Activated CD4-positive, alpha-beta memory T cell treated with anti-CD3 and anti-CD28 coated beads, Interleukin-2, amount 10 ng/mL, durations not matched to agents 7 days and 5 days (primary cell): ENCODE measurements around the gene SYNPR. TPM values are rescaled to one million over a fixed set of nuclear protein-coding genes. Genes with fewer than 3 reads are reported as not detected.

ENCODE experiments used
- CTCF ChIA-PET: fragments of 350-600 bp; sonication (Branson Sonifier 250); formaldehyde crosslinking; loops from one replicate; lab custom pipeline; 2021; ENCODE audit warnings: antibody characterized with exemption, inconsistent platforms; lab: Charles Lee
- POLR2A ChIA-PET: fragments of 350-600 bp; sonication (Branson Sonifier 250); formaldehyde crosslinking; loops from one replicate; lab custom pipeline; 2021; ENCODE audit warnings: antibody characterized with exemption; lab: Charles Lee
- DNase-seq: peaks from one replicate; pipeline ENCODE4 v3.0.0-alpha.2; 2020
- H3K27ac Mint-ChIP-seq: one replicate; pipeline ENCODE4 v1.8.0; 2021; ENCODE audit warnings: mild to moderate bottlenecking, mixed read lengths
- H3K27me3 Mint-ChIP-seq: one replicate; pipeline ENCODE4 v1.8.0; 2021; ENCODE audit warnings: mixed read lengths
- H3K36me3 Mint-ChIP-seq: one replicate; pipeline ENCODE4 v1.8.0; 2021; ENCODE audit warnings: low read depth, mixed read lengths
- H3K4me1 Mint-ChIP-seq: one replicate; pipeline ENCODE4 v1.8.0; 2021; ENCODE audit warnings: mixed read lengths
- H3K4me3 Mint-ChIP-seq: one replicate; pipeline ENCODE4 v1.8.0; 2021; ENCODE audit warnings: mild to moderate bottlenecking, mixed read lengths
- H3K9me3 Mint-ChIP-seq: one replicate; pipeline ENCODE4 v1.8.0; 2021; ENCODE audit warnings: mixed read lengths
- total RNA-seq, 2 experiments: library from RNA; stranded (reverse); gene quantifications; one replicate each; pipeline ENCODE4 v1.2.3, GENCODE V29; 2021

SYNPR gene
- total RNA-seq, 2 experiments from 2014 or later: not detected

DNA sequence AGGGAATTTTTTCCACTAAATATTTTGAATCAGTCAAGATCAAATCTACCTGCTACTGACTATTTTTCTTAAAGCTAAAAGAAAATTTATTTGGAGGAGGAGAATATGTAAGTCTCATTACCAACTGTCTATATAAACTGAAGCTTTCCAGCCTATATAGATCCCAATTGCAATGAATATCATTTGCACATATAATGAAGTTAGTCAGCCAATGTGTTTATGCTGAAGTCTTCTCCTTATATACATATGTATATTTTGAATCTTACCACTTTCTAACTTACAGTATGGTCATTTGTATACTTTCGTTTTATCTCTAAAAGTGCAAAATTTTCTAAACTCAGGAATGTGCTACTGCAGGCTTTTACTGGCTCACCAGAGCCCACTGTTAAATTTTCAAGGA lies 136.5 kb downstream of the SYNPR start:
- ChIA-PET POLR2A (no interaction called here), CTCF (no interaction called here)
- no peaks in the 10 kb centered on the region for H3K9me3 Mint-ChIP-seq
- H3K4me1 Mint-ChIP-seq: no peaks in the 10 kb centered on the region
- H3K36me3 Mint-ChIP-seq: no peaks in the 10 kb centered on the region
- no peak for DNase-seq
- H3K27ac Mint-ChIP-seq: no peak overlapping the region
- no peak overlapping the region for H3K4me3 Mint-ChIP-seq
- H3K27me3 Mint-ChIP-seq: no peaks in the 10 kb centered on the region

DNA sequence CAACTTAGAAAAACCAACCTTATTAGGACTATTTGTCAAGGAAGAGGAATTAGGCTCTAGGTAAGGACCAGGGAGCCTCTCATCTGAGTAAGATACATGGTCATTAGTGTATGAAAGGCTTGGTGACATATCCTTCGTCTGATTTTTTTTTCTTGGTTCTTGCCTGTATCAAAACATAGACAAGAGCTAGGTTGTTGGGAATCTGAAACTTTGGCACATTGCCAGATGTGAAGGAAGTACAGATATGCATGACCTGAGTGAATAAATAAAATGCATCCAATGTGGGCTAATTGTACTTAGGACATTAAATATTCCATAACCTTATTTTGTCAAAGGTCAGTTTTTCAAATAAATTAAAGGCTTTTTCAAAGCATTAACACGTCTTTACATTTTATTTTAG lies 151.8 kb downstream of the SYNPR start:
- no peaks in the 10 kb centered on the region for H3K27me3 Mint-ChIP-seq
- ChIA-PET CTCF (no interaction called here), POLR2A (no interaction called here)
- H3K9me3 Mint-ChIP-seq: no peaks in the 10 kb centered on the region
- no peak for DNase-seq
- no peak overlapping the region for H3K4me3 Mint-ChIP-seq
- no peak overlapping the region for H3K27ac Mint-ChIP-seq
- no peaks in the 10 kb centered on the region for H3K4me1 Mint-ChIP-seq
- H3K36me3 Mint-ChIP-seq: no peaks in the 10 kb centered on the region

- Mint-ChIP-seq H3K4me1 (no peaks in the 10 kb centered on the region), H3K9me3 (no peaks in the 10 kb centered on the region), H3K36me3 (no peaks in the 10 kb centered on the region), H3K27ac (no peak overlapping the region), H3K4me3 (no peak overlapping the region), H3K27me3 (no peaks in the 10 kb centered on the region)
- POLR2A ChIA-PET: no interaction called here
- CTCF ChIA-PET: no interaction called here
- DNase-seq: no peak
Observed at GRCh38 chr3:63430875-63431274, 152.8 kb downstream of the SYNPR start.

DNA sequence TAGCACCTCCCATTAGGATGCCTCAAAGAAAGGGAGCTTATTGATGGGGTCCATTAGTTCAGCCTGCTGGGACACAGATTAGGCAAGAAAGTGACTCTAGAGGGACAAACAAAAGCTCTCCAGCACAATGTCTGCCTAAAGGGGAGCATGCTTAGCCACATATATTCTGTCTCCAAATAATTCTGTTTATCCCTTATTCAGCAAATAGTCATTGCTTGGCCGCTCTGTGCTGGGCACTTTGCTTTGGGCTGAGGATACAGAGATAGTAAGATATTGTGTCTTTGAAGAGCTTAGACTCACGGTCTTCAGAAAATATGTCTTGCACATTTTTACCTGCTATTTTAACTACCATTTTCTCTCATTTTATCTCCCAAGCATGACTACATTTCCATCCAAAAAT lies 159.8 kb downstream of the SYNPR start:
- H3K27me3 Mint-ChIP-seq: no peaks in the 10 kb centered on the region
- POLR2A ChIA-PET: no interaction called here
- no peaks in the 10 kb centered on the region for H3K9me3 Mint-ChIP-seq
- DNase-seq: no peak
- H3K27ac Mint-ChIP-seq: no peak overlapping the region
- no peak overlapping the region for H3K4me3 Mint-ChIP-seq
- H3K36me3 Mint-ChIP-seq: no peaks in the 10 kb centered on the region
- no peaks in the 10 kb centered on the region for H3K4me1 Mint-ChIP-seq
- CTCF ChIA-PET: no interaction called here

GRCh38 chr3:63438826-63439371 lies 160.8 kb downstream of the SYNPR start:
- Mint-ChIP-seq H3K4me3 (no peak overlapping the region), H3K36me3 (no peaks in the 10 kb centered on the region), H3K27me3 (no peaks in the 10 kb centered on the region), H3K9me3 (no peaks in the 10 kb centered on the region), H3K4me1 (no peaks in the 10 kb centered on the region), H3K27ac (no peak overlapping the region)
- no peak for DNase-seq
- POLR2A ChIA-PET: no interaction called here
- CTCF ChIA-PET: no interaction called here

DNA sequence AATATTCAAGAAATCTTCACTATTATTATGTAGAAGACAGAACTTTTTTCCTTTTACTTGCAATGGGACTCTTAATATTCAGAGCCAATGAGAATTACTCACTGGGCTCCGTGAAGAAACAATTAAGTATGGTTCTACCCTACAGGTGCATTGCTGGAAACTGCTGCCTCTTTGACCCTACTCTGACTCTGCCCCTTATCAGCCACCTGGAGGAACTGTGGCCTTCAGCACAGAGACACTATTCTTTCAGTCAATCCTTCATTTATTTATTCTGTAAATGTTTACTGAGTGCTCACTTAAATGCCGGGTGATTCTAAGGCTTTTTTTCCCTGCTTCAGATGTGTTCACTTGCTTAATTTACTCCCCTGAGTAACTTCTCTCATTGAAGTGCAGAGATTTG lies 163.2 kb downstream of the SYNPR start:
- ChIA-PET CTCF (no interaction called here), POLR2A (no interaction called here)
- no peaks in the 10 kb centered on the region for H3K27me3 Mint-ChIP-seq
- no peak for DNase-seq
- H3K36me3 Mint-ChIP-seq: no peaks in the 10 kb centered on the region
- no peak overlapping the region for H3K4me3 Mint-ChIP-seq
- no peak overlapping the region for H3K27ac Mint-ChIP-seq
- H3K4me1 Mint-ChIP-seq: no peaks in the 10 kb centered on the region
- H3K9me3 Mint-ChIP-seq: no peaks in the 10 kb centered on the region

DNA sequence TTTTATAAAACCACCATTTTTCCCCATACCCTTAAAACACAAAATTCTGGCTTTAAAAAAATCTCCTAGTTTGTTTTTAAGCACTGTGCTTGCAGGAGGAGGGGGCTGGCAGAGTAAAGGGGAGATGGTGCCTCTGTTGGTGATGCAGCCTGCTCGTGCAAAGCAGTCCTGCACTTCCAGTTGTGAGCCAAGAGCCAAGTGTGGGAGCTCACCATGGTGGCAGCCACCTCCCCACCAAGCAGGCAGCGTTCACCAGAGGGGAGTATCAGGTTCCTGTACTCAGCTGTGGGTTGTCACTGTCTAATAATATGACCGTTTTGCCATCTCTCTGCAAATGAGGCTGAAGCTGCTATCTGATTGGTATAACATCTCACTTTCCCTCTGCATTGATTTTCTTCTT lies 164.8 kb downstream of the SYNPR start:
- ChIA-PET CTCF (no interaction called here), POLR2A (no interaction called here)
- DNase-seq: no peak
- H3K27me3 Mint-ChIP-seq: no peaks in the 10 kb centered on the region
- no peaks in the 10 kb centered on the region for H3K9me3 Mint-ChIP-seq
- no peaks in the 10 kb centered on the region for H3K36me3 Mint-ChIP-seq
- H3K4me1 Mint-ChIP-seq: no peaks in the 10 kb centered on the region
- no peak overlapping the region for H3K27ac Mint-ChIP-seq
- H3K4me3 Mint-ChIP-seq: no peak overlapping the region

GRCh38 chr3:63450023-63450422 lies 171.9 kb downstream of the SYNPR start:
- CTCF ChIA-PET: no interaction called here
- POLR2A ChIA-PET: no interaction called here
- Mint-ChIP-seq H3K9me3 (no peaks in the 10 kb centered on the region), H3K27me3 (no peaks in the 10 kb centered on the region), H3K4me1 (no peaks in the 10 kb centered on the region), H3K4me3 (no peak overlapping the region), H3K36me3 (no peaks in the 10 kb centered on the region), H3K27ac (no peak overlapping the region)
- no peak for DNase-seq

GRCh38 chr3:63450634-63451363 lies 172.7 kb downstream of the SYNPR start:
- Mint-ChIP-seq H3K9me3 (no peaks in the 10 kb centered on the region), H3K4me1 (no peaks in the 10 kb centered on the region), H3K27me3 (no peaks in the 10 kb centered on the region), H3K36me3 (no peaks in the 10 kb centered on the region), H3K4me3 (no peak overlapping the region), H3K27ac (no peak overlapping the region)
- POLR2A ChIA-PET: no interaction called here
- DNase-seq: no peak
- CTCF ChIA-PET: no interaction called here

DNA sequence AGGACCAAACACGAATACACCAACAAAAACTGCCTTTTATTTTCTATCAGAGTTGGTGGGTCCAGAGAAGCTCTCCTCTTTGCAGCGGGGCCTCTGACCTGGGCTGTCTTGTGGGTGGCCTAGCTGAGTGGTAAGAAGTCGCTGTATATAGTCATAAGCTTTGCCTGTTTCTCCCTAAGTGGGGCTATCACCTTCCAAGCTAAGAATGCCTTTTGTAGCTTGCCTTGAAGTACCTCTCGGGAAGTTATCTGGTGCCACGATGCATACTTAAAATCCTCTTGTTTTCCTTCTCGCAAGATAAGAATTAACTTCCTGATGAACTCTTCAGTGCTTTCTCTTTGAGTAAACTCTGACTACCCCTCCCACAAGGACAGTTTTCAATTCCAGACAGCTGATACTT lies 178.8 kb downstream of the SYNPR start:
- H3K27ac Mint-ChIP-seq: no peak overlapping the region
- no peaks in the 10 kb centered on the region for H3K27me3 Mint-ChIP-seq
- ChIA-PET CTCF (no interaction called here), POLR2A (no interaction called here)
- DNase-seq: no peak
- H3K9me3 Mint-ChIP-seq: no peaks in the 10 kb centered on the region
- no peaks in the 10 kb centered on the region for H3K36me3 Mint-ChIP-seq
- H3K4me1 Mint-ChIP-seq: no peaks in the 10 kb centered on the region
- no peak overlapping the region for H3K4me3 Mint-ChIP-seq

DNA sequence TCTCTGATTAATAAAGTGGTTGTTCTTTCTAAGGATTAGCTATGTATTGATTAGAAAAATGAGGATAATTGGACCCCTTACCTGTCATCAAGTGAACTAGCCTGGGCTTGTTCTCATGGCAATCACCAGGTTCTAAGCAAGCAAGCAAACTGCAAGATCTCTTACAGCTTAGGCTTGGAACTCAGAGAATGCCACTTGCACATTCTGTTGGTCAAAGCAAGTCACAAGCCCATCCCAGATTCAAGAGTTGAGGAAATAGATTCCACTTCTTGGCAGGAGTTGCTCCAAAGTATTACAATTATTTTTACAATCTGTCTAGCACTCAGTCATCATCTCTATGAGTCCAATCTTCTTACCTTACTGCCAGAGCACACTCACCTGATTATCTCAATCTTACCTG lies 180.3 kb downstream of the SYNPR start:
- Mint-ChIP-seq H3K27ac (no peak overlapping the region), H3K4me3 (no peak overlapping the region), H3K27me3 (no peaks in the 10 kb centered on the region), H3K36me3 (no peaks in the 10 kb centered on the region), H3K4me1 (no peaks in the 10 kb centered on the region), H3K9me3 (no peaks in the 10 kb centered on the region)
- no peak for DNase-seq
- ChIA-PET POLR2A (no interaction called here), CTCF (no interaction called here)

GRCh38 chr3:63462732-63463131 lies 184.6 kb downstream of the SYNPR start:
- H3K9me3 Mint-ChIP-seq: no peaks in the 10 kb centered on the region
- no peak overlapping the region for H3K27ac Mint-ChIP-seq
- CTCF ChIA-PET: no interaction called here
- no peaks in the 10 kb centered on the region for H3K4me1 Mint-ChIP-seq
- H3K4me3 Mint-ChIP-seq: no peak overlapping the region
- POLR2A ChIA-PET: no interaction called here
- no peak for DNase-seq
- H3K36me3 Mint-ChIP-seq: no peaks in the 10 kb centered on the region
- no peaks in the 10 kb centered on the region for H3K27me3 Mint-ChIP-seq

DNA sequence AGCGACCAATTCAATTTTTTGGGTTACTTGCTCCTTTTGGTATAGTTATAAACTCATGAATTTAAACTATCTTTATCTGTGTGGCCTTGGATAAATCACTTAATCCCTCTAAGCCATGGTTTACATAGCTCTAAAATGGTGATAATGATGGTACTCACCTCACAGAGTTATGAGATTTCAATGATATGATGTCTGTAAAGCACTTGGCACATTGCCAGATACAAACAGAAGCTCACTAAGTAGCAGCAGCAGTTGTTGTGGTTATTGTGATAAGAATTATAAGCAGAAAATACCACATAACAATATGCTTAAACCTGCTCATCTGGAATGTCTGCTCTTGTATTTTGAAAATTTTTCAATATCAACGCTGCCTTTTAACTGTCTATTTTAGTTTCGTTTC lies 189.3 kb downstream of the SYNPR start:
- H3K27me3 Mint-ChIP-seq: no peaks in the 10 kb centered on the region
- CTCF ChIA-PET: no interaction called here
- no peaks in the 10 kb centered on the region for H3K36me3 Mint-ChIP-seq
- no peak for DNase-seq
- no peak overlapping the region for H3K27ac Mint-ChIP-seq
- no peaks in the 10 kb centered on the region for H3K4me1 Mint-ChIP-seq
- POLR2A ChIA-PET: no interaction called here
- no peak overlapping the region for H3K4me3 Mint-ChIP-seq
- H3K9me3 Mint-ChIP-seq: no peaks in the 10 kb centered on the region

- no peak overlapping the region for H3K4me3 Mint-ChIP-seq
- H3K9me3 Mint-ChIP-seq: no peaks in the 10 kb centered on the region
Observed at GRCh38 chr3:63470745-63471144, 192.6 kb downstream of the SYNPR start.

More at GRCh38 chr3:63470745-63471144, 192.6 kb downstream of the SYNPR start:
- H3K4me1 Mint-ChIP-seq: no peaks in the 10 kb centered on the region
- no peak overlapping the region for H3K27ac Mint-ChIP-seq
- H3K27me3 Mint-ChIP-seq: no peaks in the 10 kb centered on the region
- DNase-seq: no peak
- POLR2A ChIA-PET: no interaction called here
- no peaks in the 10 kb centered on the region for H3K36me3 Mint-ChIP-seq
- CTCF ChIA-PET: no interaction called here
